Endodermal cell (in vitro differentiated cells): ENCODE measurements around the gene PLCE1. TPM values are rescaled to one million over a fixed set of nuclear protein-coding genes. Genes with fewer than 3 reads are reported as not detected.

ENCODE experiments used
- DNase-seq: peaks from one replicate; pipeline ENCODE4 v3.0.0-alpha.2; 2017
- H3K27ac ChIP-seq: 2 replicates; pipeline ENCODE4 v1.5.1; 2013; ENCODE audit warnings: mild to moderate bottlenecking, low read depth, low read length, moderate library complexity
- H3K27me3 ChIP-seq: 2 replicates; pipeline ENCODE4 v1.6.1; 2013; ENCODE audit warnings: mild to moderate bottlenecking, low read length, moderate library complexity; ENCODE audit not compliant: insufficient read depth, control insufficient read depth, poor library complexity, severe bottlenecking
- H3K36me3 ChIP-seq: 2 replicates; pipeline ENCODE4 v1.7.0; 2013; ENCODE audit warnings: mild to moderate bottlenecking, low read length, moderate library complexity; ENCODE audit not compliant: control insufficient read depth, insufficient read depth
- H3K4me1 ChIP-seq: one replicate; pipeline ENCODE4 v1.7.0; 2013; ENCODE audit warnings: low read length; ENCODE audit not compliant: control insufficient read depth, insufficient read depth
- H3K4me3 ChIP-seq: 2 replicates; pipeline ENCODE4 v1.5.1; 2013; ENCODE audit warnings: mild to moderate bottlenecking, low read length, moderate library complexity
- H3K9ac ChIP-seq: 2 replicates; pipeline ENCODE4 v1.6.1; 2013; ENCODE audit warnings: mild to moderate bottlenecking, low read length, moderate library complexity; ENCODE audit not compliant: poor library complexity, severe bottlenecking; ENCODE audit errors: extremely low read depth
- H3K9me3 ChIP-seq: 2 replicates; pipeline ENCODE4 v1.6.1; 2013; ENCODE audit warnings: mild to moderate bottlenecking, low read length, moderate library complexity; ENCODE audit not compliant: control insufficient read depth
- H3K27ac Mint-ChIP-seq: 2 replicates; pipeline ENCODE4 v1.8.0; 2020; ENCODE audit warnings: mixed read lengths
- H3K27me3 Mint-ChIP-seq: 2 replicates; pipeline ENCODE4 v1.8.0; 2021; ENCODE audit warnings: mild to moderate bottlenecking, mixed read lengths; ENCODE audit not compliant: insufficient read depth
- H3K36me3 Mint-ChIP-seq: 2 replicates; pipeline ENCODE4 v1.8.0; 2020; ENCODE audit warnings: low read depth, mixed read lengths
- H3K4me1 Mint-ChIP-seq: 2 replicates; pipeline ENCODE4 v1.8.0; 2020; ENCODE audit warnings: mixed read lengths
- H3K4me3 Mint-ChIP-seq: 2 replicates; pipeline ENCODE4 v1.8.0; 2020; ENCODE audit warnings: mild to moderate bottlenecking, moderate library complexity, mixed read lengths
- H3K9me3 Mint-ChIP-seq: 2 replicates; pipeline ENCODE4 v1.8.0; 2020; ENCODE audit warnings: mild to moderate bottlenecking, mixed read lengths
- CTCF ChIP-seq: fragments of 200-600 bp; sonication (generic); conservative IDR thresholded peaks from 2 replicates; pipeline ENCODE4 v1.5.0; 2021; ENCODE audit warnings: antibody characterized with exemption, mild to moderate bottlenecking
- WGBS, 2 experiments: methylation state at CpG; one replicate each; pipeline versions ENCODE4 v1.1.5 to v1.1.7; 2013; ENCODE audit warnings: missing lambda C conversion rate in 2 of 2, mixed read lengths in 1 of 2; ENCODE audit not compliant: insufficient coverage in 1 of 2, insufficient read length in 1 of 2; 5-methylcytosine and 5-hydroxymethylcytosine counted together
- total RNA-seq, 2 donors: library from RNA; stranded (reverse); fragmentation: NEBNext Ultra II Directional in 1 of 2; extraction: Animal tissue kit (Norgen Biotek cat#: 25700) in 1 of 2; gene quantifications; 2 replicates in 1 of 2; 3 replicates in 1 of 2; pipeline ENCODE4 v1.2.1, GENCODE V29; 2021

PLCE1 gene
- total RNA-seq, 2 donors from 2014 or later = 13.1 to 14.3 TPM

GRCh38 chr10:93991596-93992284 lies 2.0 kb upstream of the PLCE1 start:
- peak overlapping the region; percentile 9 for H3K4me3 ChIP-seq
- peak overlapping the region; percentile 89 for H3K27ac Mint-ChIP-seq
- DNase-seq = peak; percentile 84
- H3K27me3 ChIP-seq = no peaks in the 10 kb centered on the region
- peaks cover 42% of the 10 kb centered on the region for H3K4me1 Mint-ChIP-seq
- 36 to 40% methylated on average over 8 of the region's 8 CpGs for WGBS, 2 experiments
- peaks cover 4% of the 10 kb centered on the region for H3K36me3 Mint-ChIP-seq
- H3K36me3 ChIP-seq = no peaks in the 10 kb centered on the region
- no peak for TF ChIP-seq CTCF
- no peak overlapping the region for H3K4me3 Mint-ChIP-seq
- H3K27ac ChIP-seq = peak overlapping the region; percentile 69
- H3K9me3 ChIP-seq = no peaks in the 10 kb centered on the region
- peaks cover 1% of the 10 kb centered on the region for H3K9me3 Mint-ChIP-seq
- H3K9ac ChIP-seq = no peak overlapping the region
- H3K4me1 ChIP-seq = peaks cover 6% of the 10 kb centered on the region
- peaks cover 69% of the 10 kb centered on the region for H3K27me3 Mint-ChIP-seq

GRCh38 chr10:93992400-93993030 lies 1.2 kb upstream of the PLCE1 start:
- WGBS, 2 experiments = 59 to 78% methylated on average over 2 of the region's 2 CpGs
- Histone ChIP-seq H3K9ac (no peak overlapping the region), H3K4me3 (peak overlapping the region; percentile 85), H3K27me3 (no peaks in the 10 kb centered on the region), H3K4me1 (peaks cover 6% of the 10 kb centered on the region), H3K27ac (no peak overlapping the region), H3K9me3 (peaks cover 7% of the 10 kb centered on the region), H3K36me3 (peaks cover 6% of the 10 kb centered on the region)
- peak overlapping the region; percentile 64 for H3K27ac Mint-ChIP-seq
- peak; percentile 64 for TF ChIP-seq CTCF
- H3K36me3 Mint-ChIP-seq = peaks cover 4% of the 10 kb centered on the region
- peak; percentile 50 for DNase-seq
- peaks cover 42% of the 10 kb centered on the region for H3K4me1 Mint-ChIP-seq
- peak overlapping the region; percentile 65 for H3K4me3 Mint-ChIP-seq
- peaks cover 1% of the 10 kb centered on the region for H3K9me3 Mint-ChIP-seq
- peaks cover 63% of the 10 kb centered on the region for H3K27me3 Mint-ChIP-seq

- 5 to 26% methylated on average over 8 to 25 of the region's 25 CpGs for WGBS, 2 experiments
- peaks cover 6% of the 10 kb centered on the region for H3K4me1 ChIP-seq
- peaks cover 42% of the 10 kb centered on the region for H3K4me1 Mint-ChIP-seq
- no peak for TF ChIP-seq CTCF
- H3K27me3 ChIP-seq = no peaks in the 10 kb centered on the region
- peak overlapping the region; percentile 65 for H3K4me3 Mint-ChIP-seq
- peaks cover 11% of the 10 kb centered on the region for H3K9me3 ChIP-seq
- H3K27ac Mint-ChIP-seq = peak overlapping the region; percentile 64
- H3K27me3 Mint-ChIP-seq = peaks cover 58% of the 10 kb centered on the region
- H3K36me3 ChIP-seq = peaks cover 8% of the 10 kb centered on the region
- peak overlapping the region; percentile 85 for H3K4me3 ChIP-seq
- peak; percentile 65 for DNase-seq
- peaks cover 5% of the 10 kb centered on the region for H3K36me3 Mint-ChIP-seq
- peaks cover 1% of the 10 kb centered on the region for H3K9me3 Mint-ChIP-seq
- no peak overlapping the region for H3K27ac ChIP-seq
- H3K9ac ChIP-seq = no peak overlapping the region
These were observed 333 bp upstream of the PLCE1 start for GRCh38 chr10:93993414-93993781.
